Measurements from ENCODE around the gene RNPEPL1.

The RNPEPL1 gene

GRCh38 chr2:240570531-240571313, 2.4 kb downstream of the RNPEPL1 start:
- TF ChIP-seq, protein P1, sequence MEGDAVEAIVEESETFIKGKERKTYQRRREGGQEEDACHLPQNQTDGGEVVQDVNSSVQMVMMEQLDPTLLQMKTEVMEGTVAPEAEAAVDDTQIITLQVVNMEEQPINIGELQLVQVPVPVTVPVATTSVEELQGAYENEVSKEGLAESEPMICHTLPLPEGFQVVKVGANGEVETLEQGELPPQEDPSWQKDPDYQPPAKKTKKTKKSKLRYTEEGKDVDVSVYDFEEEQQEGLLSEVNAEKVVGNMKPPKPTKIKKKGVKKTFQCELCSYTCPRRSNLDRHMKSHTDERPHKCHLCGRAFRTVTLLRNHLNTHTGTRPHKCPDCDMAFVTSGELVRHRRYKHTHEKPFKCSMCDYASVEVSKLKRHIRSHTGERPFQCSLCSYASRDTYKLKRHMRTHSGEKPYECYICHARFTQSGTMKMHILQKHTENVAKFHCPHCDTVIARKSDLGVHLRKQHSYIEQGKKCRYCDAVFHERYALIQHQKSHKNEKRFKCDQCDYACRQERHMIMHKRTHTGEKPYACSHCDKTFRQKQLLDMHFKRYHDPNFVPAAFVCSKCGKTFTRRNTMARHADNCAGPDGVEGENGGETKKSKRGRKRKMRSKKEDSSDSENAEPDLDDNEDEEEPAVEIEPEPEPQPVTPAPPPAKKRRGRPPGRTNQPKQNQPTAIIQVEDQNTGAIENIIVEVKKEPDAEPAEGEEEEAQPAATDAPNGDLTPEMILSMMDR (IDR thresholded peaks at IDR 0.05) = no peak

DNA sequence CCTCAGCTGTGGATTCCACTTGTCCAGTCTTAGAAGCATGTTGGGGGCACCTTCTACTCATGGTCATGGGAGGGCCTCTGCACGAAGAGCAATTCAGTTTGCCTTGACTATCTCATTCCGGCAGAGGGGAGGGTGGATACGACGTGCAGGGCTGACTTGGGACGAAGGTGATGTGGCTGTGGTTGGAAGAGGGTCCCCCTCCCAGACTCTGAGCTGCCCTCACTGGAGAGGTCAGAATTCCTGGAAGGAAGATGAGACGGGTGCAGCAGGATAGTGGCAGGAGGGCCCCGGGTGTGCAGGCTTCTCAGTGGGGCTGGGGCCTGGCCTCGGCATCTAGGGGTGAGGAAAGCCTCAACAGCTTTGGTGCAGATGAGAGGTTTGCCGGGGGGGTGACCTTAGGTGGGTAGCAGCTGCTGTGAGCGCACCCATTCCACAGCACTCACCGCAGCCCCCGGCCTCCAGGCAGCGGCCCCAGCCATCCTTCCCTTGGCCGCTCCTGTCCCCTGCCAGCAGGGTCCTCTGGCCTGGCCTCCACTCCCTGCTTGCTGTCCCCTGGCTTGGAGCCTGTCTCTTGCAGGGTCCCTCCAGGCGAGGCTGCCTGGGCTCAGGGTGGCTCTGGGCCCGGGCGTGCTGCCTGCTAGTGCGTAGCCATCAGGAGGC, 3.2 kb downstream of the RNPEPL1 start:
- TF ChIP-seq, protein P1 (IDR thresholded peaks at IDR 0.05) = no peak

DNA sequence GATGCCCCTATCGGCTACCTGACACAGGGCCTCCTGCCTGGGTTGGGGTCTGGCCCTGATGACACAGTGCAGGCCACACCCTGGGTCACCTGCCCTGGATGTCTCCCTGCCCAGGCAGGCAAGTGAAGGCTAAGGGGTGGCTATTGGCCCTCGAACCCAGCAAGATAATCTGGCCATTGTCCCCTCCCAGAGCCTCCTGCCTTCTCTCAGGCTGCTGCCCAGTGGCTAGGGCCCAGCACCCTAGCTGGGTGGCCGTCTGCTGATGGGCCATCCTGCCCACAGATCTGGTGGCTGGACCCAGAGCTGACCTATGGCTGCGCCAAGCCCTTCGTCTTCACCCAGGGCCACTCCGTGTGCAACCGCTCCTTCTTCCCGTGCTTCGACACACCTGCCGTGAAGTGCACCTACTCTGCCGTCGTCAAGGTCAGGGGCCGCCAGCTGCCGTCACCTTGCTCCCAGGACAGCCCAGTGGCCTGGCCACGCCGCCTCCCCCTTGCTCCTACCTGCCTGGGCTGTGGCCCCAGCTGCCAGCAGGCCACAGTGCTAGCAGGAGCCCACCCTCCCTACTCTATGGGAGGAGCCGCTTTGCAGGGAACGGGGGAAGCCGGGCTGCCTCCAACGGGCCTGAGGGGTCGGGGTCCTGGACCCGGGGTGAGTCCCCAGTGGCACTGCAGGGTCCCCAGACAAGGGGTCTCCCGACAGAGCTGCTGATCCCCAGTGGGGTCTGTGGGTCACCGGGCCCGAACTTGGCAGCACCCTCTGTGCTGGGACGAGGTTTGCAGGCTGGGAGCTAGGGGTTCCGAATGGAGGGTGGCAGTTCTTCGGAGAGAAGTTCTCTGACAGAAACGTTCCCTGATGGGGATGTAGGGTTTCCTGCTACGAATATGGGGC, 4.1 kb downstream of the RNPEPL1 start:
- TF ChIP-seq, protein P1 (IDR thresholded peaks at IDR 0.05) = no peak

DNA sequence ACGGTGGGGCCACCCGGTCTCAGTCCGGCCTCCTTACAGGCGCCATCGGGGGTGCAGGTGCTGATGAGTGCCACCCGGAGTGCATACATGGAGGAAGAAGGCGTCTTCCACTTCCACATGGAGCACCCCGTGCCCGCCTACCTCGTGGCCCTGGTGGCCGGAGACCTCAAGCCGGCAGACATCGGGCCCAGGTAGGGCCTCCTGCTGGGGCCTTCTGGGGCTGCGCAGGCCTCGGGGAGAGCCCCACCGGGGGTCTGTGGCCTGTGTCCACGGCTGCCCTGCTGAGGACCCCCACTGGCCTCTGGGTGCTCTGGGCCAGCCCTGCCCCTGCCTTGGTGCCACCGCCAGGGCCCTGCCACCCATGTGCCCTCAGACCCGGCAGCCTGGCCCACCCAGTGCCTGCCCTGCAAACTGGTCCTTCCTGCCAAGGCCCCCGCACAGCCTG, 4.8 kb downstream of the RNPEPL1 start:
- TF ChIP-seq, protein P1 (IDR thresholded peaks at IDR 0.05) = no peak

GRCh38 chr2:240573516-240574385, 5.5 kb downstream of the RNPEPL1 start:
- TF ChIP-seq, protein P1 (IDR thresholded peaks at IDR 0.05) = no peak

DNA sequence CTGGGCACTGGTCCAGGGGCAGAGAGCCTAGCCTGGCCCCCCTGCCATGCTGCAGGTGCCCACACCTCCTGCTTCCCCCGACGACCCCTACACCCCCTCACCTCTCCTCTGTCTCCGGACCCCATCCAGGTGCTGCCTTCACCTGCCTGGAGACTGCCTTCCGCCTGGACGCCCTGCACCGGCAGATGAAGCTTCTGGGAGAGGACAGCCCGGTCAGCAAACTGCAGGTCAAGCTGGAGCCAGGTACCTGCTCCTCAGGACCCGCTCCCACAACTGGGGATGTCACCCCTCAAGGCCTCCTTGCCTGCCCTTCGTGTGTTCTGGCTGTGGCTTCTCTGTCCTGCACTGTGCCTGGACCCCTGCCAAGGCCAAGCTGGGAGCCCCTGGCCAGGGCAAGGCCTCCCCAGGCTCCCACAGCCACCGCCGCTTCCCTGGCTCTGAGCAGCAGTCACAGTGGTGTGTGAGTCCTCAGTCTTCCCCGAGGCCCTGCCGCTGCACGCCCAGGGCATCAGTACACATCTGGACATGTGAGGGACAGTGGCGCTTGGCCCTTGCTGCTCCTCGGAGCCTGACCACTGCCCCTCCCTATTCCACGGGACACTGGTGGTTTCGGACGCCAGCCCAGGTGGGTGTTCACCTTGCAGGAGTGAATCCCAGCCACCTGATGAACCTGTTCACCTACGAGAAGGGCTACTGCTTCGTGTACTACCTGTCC, 6.3 kb downstream of the RNPEPL1 start:
- TF ChIP-seq, protein P1 (IDR thresholded peaks at IDR 0.05) = no peak

All from LNCAP (cell line).